ENCODE measurements around the gene TMEM51. TPM values are rescaled to one million over a fixed set of nuclear protein-coding genes. Genes with fewer than 3 reads are reported as not detected.

Gene TMEM51
- total and polyA plus RNA-seq, 7 experiments from 2014 or later: 0.16 to 0.79 (median 0.56) TPM; not detected in 3

DNA sequence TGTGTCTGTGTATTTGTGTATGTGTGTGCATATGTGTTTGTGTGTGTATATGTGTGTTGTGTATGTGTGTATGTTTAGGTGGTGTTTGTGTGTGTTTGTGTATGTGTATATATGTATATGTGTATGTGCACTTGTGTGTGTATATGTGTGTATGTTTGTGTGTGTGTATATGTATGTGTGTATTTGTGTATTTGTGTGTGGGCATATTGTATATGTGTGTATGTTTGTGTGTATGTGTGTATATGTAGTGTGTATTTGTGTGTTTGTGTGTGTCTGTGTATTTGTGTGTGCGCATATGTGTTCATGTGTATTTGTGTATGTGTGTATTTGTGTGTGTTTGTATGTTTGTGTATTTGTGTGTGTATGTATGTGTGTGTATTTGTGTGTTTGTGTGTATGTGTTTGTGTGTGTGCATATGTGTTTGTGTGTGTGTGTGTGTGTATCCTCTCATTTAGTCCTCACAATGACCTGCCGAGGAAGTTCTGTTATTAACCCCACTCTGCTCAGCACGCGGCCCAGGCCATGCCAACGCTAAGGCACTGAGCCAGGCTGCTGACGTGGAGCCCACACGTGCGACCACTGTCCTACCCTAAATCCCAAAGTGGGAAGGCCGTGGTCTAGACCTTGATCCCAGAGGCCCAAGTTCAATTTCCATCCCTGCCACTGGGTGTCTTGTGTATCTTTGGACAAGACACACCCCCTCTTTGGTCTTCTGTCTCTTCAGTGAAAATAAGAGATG, 43.2 kb upstream of the TMEM51 start:
- Mint-ChIP-seq H3K9me3 (no peaks in the 10 kb centered on the region), H3K36me3 (no peaks in the 10 kb centered on the region), H3K4me3 (no peak overlapping the region), H3K27ac (no peak overlapping the region), H3K4me1 (peaks cover 0 to 9% (median 0%) of the 10 kb centered on the region in 7 donors), H3K27me3 (peaks cover 0 to 12% (median 5%) of the 10 kb centered on the region in 5 donors)
- H3K4me3 ChIP-seq (ENCODE audit: low read length): no peak overlapping the region
- ATAC-seq (no peak), DNase-seq (no peak)
- no peaks in the 10 kb centered on the region for H3K27me3 ChIP-seq (ENCODE audit: control insufficient read depth in 2 of 2, insufficient read depth in 2 of 2, low read length in 2 of 2)
- CTCF ChIA-PET: no interaction called here
- no peaks in the 10 kb centered on the region for H3K4me1 ChIP-seq (ENCODE audit: control insufficient read depth in 2 of 2, insufficient read depth in 2 of 2, low read length in 2 of 2)
- H3K36me3 ChIP-seq (ENCODE audit: control insufficient read depth in 2 of 3, insufficient read depth in 3 of 3, low read length in 3 of 3): no peaks in the 10 kb centered on the region
- no peak overlapping the region for H3K27ac ChIP-seq (ENCODE audit: low read depth, low read length)
- POLR2A ChIA-PET: no interaction called here
- intact Hi-C loops (cut with micrococcal nuclease): no loop called here
- no peaks in the 10 kb centered on the region for H3K9me3 ChIP-seq (ENCODE audit: control insufficient read depth in 2 of 3, low read length in 3 of 3)

DNA sequence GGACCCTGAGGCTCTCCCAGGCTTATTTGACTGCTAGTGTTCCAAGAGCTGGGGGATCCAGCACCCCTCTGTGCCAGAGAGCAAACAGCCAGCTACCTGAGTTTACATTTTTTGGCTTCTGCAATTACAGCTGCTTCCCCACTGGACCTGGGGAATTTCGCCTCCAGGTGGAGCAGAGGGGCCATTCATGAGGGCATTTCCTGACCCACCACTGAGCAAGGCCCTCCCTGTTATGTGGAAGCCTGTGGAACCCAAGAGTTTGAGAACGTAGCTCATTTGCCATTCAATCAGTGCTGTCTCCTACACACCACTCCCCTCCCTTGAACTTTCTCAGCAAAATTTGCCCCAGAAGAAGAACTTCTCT, 42.7 kb upstream of the TMEM51 start:
- H3K9me3 Mint-ChIP-seq: no peaks in the 10 kb centered on the region
- Histone ChIP-seq H3K4me1 (ENCODE audit: control insufficient read depth in 2 of 2, insufficient read depth in 2 of 2, low read length in 2 of 2) (no peaks in the 10 kb centered on the region), H3K36me3 (ENCODE audit: control insufficient read depth in 2 of 3, insufficient read depth in 3 of 3, low read length in 3 of 3) (no peaks in the 10 kb centered on the region), H3K9me3 (ENCODE audit: control insufficient read depth in 2 of 3, low read length in 3 of 3) (no peaks in the 10 kb centered on the region), H3K27ac (ENCODE audit: low read depth, low read length) (no peak overlapping the region), H3K4me3 (ENCODE audit: low read length) (no peak overlapping the region), H3K27me3 (ENCODE audit: control insufficient read depth in 2 of 2, insufficient read depth in 2 of 2, low read length in 2 of 2) (no peaks in the 10 kb centered on the region)
- ChIA-PET POLR2A (no interaction called here), CTCF (no interaction called here)
- intact Hi-C loops (cut with micrococcal nuclease): no loop called here
- no peak overlapping the region for H3K4me3 Mint-ChIP-seq
- H3K4me1 Mint-ChIP-seq: peaks cover 0 to 9% (median 0%) of the 10 kb centered on the region in 7 donors
- ATAC-seq (no peak), DNase-seq (no peak)
- no peaks in the 10 kb centered on the region for H3K36me3 Mint-ChIP-seq
- peaks cover 0 to 12% (median 8%) of the 10 kb centered on the region in 5 donors for H3K27me3 Mint-ChIP-seq
- no peak overlapping the region for H3K27ac Mint-ChIP-seq

GRCh38 chr1:15113146-15113545, 40.4 kb upstream of the TMEM51 start:
- Histone ChIP-seq H3K36me3 (ENCODE audit: control insufficient read depth in 2 of 3, insufficient read depth in 3 of 3, low read length in 3 of 3) (no peaks in the 10 kb centered on the region), H3K27me3 (ENCODE audit: control insufficient read depth in 2 of 2, insufficient read depth in 2 of 2, low read length in 2 of 2) (no peaks in the 10 kb centered on the region), H3K9me3 (ENCODE audit: control insufficient read depth in 2 of 3, low read length in 3 of 3) (no peaks in the 10 kb centered on the region), H3K27ac (ENCODE audit: low read depth, low read length) (no peak overlapping the region), H3K4me1 (ENCODE audit: control insufficient read depth in 2 of 2, insufficient read depth in 2 of 2, low read length in 2 of 2) (no peaks in the 10 kb centered on the region), H3K4me3 (ENCODE audit: low read length) (no peak overlapping the region)
- H3K27me3 Mint-ChIP-seq: peaks cover 0 to 10% (median 4%) of the 10 kb centered on the region in 5 donors
- no peaks in the 10 kb centered on the region for H3K36me3 Mint-ChIP-seq
- peaks cover 0 to 9% (median 0%) of the 10 kb centered on the region in 7 donors for H3K4me1 Mint-ChIP-seq
- intact Hi-C loops (cut with micrococcal nuclease): no loop called here
- ChIA-PET POLR2A (no interaction called here), CTCF (no interaction called here)
- no peak for DNase-seq
- H3K27ac Mint-ChIP-seq: no peak overlapping the region
- no peaks in the 10 kb centered on the region for H3K9me3 Mint-ChIP-seq
- ATAC-seq: no peak
- H3K4me3 Mint-ChIP-seq: no peak overlapping the region

DNA sequence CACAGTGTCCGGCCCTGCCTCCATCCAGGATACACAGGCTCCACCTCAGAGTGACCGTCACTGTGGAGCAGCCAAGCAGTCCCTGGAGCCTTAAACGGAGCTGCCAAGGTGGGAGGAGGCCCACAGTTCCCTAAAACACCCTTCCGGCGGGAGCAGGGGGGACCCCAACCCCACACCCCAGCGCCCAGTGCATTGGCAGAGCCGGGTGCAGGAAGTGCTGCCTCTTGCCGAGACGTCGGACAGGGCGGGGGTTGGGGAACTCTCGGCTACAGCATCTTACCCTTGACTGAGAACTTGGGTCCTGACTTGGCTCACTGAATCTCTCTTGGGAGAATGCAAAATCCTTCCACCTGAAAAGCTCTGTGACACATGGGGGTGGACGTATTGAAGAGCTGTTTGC, 38.7 kb upstream of the TMEM51 start:
- Mint-ChIP-seq H3K4me3 (no peak overlapping the region), H3K27me3 (peaks cover 0 to 15% (median 4%) of the 10 kb centered on the region in 5 donors), H3K36me3 (no peaks in the 10 kb centered on the region), H3K4me1 (peaks cover 0 to 9% (median 0%) of the 10 kb centered on the region in 7 donors), H3K27ac (no peak overlapping the region), H3K9me3 (no peaks in the 10 kb centered on the region)
- ChIA-PET CTCF (interaction anchor here (1.5 to 1.7 kb wide), 2 partner anchors 8 to 14 kb away, joined by 4 read pairs; no protein-coding TSS in a partner anchor), POLR2A (no interaction called here)
- Histone ChIP-seq H3K36me3 (ENCODE audit: control insufficient read depth in 2 of 3, insufficient read depth in 3 of 3, low read length in 3 of 3) (no peaks in the 10 kb centered on the region), H3K27me3 (ENCODE audit: control insufficient read depth in 2 of 2, insufficient read depth in 2 of 2, low read length in 2 of 2) (no peaks in the 10 kb centered on the region), H3K27ac (ENCODE audit: low read depth, low read length) (no peak overlapping the region), H3K4me3 (ENCODE audit: low read length) (no peak overlapping the region), H3K4me1 (ENCODE audit: control insufficient read depth in 2 of 2, insufficient read depth in 2 of 2, low read length in 2 of 2) (no peaks in the 10 kb centered on the region), H3K9me3 (ENCODE audit: control insufficient read depth in 2 of 3, low read length in 3 of 3) (no peaks in the 10 kb centered on the region)
- intact Hi-C loops (cut with micrococcal nuclease): no loop called here
- no peak for ATAC-seq
- no peak for DNase-seq

DNA sequence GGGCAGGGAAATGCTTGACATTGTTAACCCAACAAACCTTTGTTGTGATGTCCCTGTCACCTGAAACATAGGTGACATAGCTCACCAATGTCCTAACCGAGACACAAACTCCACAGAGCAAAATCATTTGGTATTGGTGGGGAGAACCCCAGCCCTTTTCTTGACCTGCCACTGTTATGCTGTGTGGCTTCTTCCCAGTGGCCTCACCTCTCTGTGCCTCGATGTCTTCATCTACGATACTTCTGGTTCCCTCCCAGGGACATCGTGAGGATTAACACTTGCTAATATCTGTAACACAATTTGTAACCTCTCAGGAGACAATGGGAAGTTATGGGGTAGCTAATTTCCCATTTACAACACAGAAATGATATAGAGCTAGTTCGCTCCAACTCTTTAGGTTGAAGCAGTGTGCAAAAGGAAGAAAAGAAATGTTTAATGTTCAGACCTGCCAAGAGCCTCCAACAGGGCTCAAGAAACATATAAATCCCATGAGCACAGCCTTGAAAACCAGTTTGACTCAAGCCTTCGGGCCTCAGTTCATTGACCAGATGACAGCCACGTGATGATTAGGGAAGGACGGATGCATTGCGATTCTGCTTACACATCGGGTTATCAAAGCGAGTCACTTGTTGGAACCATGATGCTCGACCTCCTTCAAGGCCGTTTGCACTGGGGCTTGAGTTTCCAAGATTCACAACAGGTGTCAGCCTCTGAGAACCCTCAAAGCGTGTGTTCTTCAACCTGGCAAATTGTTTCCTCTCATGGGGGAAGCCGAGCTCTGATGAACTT, 37.8 kb upstream of the TMEM51 start:
- intact Hi-C loops (cut with micrococcal nuclease): no loop called here
- no peak for DNase-seq
- no peak overlapping the region for H3K4me3 ChIP-seq (ENCODE audit: low read length)
- ChIA-PET POLR2A (no interaction called here), CTCF (interaction anchor here (1.7 kb wide), 1 partner anchor 13 kb away, joined by 4 read pairs; no protein-coding TSS in a partner anchor)
- peaks cover 0 to 9% (median 0%) of the 10 kb centered on the region in 7 donors for H3K4me1 Mint-ChIP-seq
- no peaks in the 10 kb centered on the region for H3K9me3 Mint-ChIP-seq
- H3K27ac Mint-ChIP-seq: no peak overlapping the region
- H3K4me1 ChIP-seq (ENCODE audit: control insufficient read depth in 2 of 2, insufficient read depth in 2 of 2, low read length in 2 of 2): no peaks in the 10 kb centered on the region
- no peak for ATAC-seq
- no peak overlapping the region for H3K27ac ChIP-seq (ENCODE audit: low read depth, low read length)
- no peaks in the 10 kb centered on the region for H3K9me3 ChIP-seq (ENCODE audit: control insufficient read depth in 2 of 3, low read length in 3 of 3)
- no peak overlapping the region for H3K4me3 Mint-ChIP-seq
- no peaks in the 10 kb centered on the region for H3K36me3 ChIP-seq (ENCODE audit: control insufficient read depth in 2 of 3, insufficient read depth in 3 of 3, low read length in 3 of 3)
- H3K27me3 ChIP-seq (ENCODE audit: control insufficient read depth in 2 of 2, insufficient read depth in 2 of 2, low read length in 2 of 2): no peaks in the 10 kb centered on the region
- no peaks in the 10 kb centered on the region for H3K36me3 Mint-ChIP-seq
- peaks cover 0 to 15% (median 4%) of the 10 kb centered on the region in 5 donors for H3K27me3 Mint-ChIP-seq

GRCh38 chr1:15116966-15117365, 36.6 kb upstream of the TMEM51 start:
- Histone ChIP-seq H3K27me3 (ENCODE audit: control insufficient read depth in 2 of 2, insufficient read depth in 2 of 2, low read length in 2 of 2) (no peaks in the 10 kb centered on the region), H3K9me3 (ENCODE audit: control insufficient read depth in 2 of 3, low read length in 3 of 3) (no peaks in the 10 kb centered on the region), H3K4me3 (ENCODE audit: low read length) (no peak overlapping the region), H3K36me3 (ENCODE audit: control insufficient read depth in 2 of 3, insufficient read depth in 3 of 3, low read length in 3 of 3) (no peaks in the 10 kb centered on the region), H3K4me1 (ENCODE audit: control insufficient read depth in 2 of 2, insufficient read depth in 2 of 2, low read length in 2 of 2) (no peaks in the 10 kb centered on the region), H3K27ac (ENCODE audit: low read depth, low read length) (no peak overlapping the region)
- ChIA-PET POLR2A (no interaction called here), CTCF (no interaction called here)
- Mint-ChIP-seq H3K27ac (no peak overlapping the region), H3K27me3 (peaks cover 0 to 15% (median 4%) of the 10 kb centered on the region in 5 donors), H3K4me1 (peaks cover 0 to 9% (median 0%) of the 10 kb centered on the region in 7 donors), H3K9me3 (no peaks in the 10 kb centered on the region), H3K36me3 (no peaks in the 10 kb centered on the region), H3K4me3 (no peak overlapping the region)
- ATAC-seq (no peak), DNase-seq (no peak)
- intact Hi-C loops (cut with micrococcal nuclease): no loop called here
